Measurements from ENCODE around the gene SPTB.

Gene SPTB

DNA sequence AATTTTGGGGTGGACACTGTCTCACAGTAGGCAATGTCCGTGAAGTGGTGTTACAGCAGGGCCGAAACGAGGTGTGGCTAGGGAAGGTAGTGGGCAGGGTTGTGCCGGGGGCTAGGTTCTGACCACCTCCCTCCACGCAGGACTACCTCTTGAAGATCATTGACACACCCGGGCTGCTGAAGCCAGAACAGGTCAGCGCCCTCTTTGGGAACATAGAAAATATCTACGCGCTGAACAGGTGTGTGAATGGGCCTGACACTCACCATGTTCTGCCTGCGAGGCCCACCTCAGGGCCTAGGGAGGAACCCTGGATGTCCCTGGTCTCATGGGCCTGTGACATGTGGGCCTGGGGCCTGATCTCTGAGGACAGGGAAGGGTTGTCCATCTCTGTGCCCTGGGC lies 150.9 kb downstream of the SPTB start:
- DNase-seq (ENCODE audit: low spot score): no peak

DNA sequence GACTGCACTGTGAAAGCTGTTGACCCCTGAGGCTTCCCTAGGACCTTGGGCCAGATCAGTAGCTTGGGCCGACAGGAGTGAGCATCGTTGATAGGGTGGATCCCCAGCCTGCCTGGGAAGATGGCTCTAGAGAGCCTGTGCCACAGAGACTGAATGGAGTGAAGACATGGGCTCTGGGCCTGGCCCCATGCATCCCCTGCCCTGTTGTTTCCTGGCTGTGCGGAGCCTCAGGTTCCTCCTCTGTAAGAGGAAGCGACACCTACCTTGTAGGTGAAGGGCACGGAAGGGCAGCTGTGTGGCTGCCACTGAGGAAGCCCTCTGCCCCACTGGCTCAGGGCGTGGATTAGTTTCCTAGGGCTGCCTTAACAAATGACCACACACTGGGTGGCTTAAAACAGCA lies 151.6 kb downstream of the SPTB start:
- no peak for DNase-seq (ENCODE audit: low spot score)

DNA sequence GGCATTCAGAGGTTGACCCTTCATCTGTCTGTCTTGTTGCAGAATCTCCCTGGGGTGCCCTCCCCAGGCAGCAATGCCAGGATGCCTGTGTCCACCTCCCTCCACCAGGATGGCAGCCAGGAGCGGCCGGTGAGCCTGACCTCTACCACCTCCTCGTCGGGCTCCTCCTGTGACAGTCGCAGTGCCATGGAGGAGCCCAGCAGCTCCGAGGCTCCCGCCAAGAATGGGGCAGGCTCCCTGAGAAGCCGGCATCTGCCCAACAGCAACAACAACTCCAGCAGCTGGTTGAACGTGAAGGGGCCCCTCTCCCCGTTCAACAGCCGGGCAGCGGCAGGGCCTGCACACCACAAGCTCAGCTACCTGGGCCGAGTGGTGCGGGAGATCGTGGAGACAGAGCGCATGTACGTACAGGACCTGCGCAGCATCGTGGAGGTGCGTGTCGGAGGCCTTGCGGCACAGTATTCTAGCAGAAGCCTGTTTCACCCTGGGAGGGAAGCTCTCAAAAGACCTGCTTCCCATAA lies 152.1 kb downstream of the SPTB start:
- DNase-seq (ENCODE audit: low spot score): no peak

DNA sequence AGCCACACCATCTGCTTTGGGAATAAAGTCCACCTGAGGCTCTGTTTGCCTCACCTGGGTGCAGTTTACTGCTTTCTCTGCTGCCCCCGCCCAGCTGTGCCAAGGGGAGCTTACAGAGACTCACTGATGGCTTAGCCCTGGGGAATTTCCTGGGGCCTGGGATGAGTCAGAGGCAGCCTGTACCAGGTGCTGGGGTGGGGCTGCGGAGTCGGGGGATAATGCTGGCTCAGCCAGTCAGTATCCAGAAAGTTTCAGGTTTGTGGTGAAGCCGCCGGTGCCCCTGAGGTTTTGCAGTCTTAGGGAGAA lies 153.2 kb downstream of the SPTB start:
- DNase-seq (ENCODE audit: low spot score): no peak

DNA sequence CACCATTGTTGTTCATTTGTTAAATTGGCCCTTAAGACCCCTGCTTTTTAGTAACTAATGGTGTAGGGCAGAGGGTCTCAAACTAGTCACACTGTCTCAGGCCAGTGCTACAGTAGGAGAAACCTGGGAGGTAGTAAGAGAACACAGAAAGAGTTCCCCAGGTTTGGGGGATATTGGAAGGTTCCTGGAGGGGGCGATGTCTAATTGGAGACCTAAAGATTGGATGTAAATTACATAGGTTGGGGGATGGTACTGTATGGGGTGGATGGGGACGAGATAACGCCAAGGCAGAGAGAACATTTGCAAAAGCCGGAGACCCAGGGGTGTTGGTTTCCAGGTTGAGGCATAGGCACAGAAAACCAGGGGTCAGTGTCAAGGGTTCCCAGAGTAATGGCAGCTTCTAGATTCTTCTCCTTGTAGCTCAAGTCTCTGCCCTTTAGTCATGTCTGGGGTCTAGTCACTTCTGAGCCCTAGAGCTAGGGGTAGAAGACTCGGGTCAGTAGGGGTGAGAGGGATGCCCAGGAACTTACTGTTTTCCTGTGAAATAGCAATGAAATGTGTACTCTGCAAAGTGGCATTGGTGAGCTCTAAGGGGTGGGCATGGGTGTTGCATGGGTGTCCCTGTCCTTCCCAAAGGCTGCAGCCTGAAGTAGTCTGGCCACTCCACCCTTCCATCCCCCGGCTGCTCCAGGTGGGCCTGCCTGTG lies 153.7 kb downstream of the SPTB start:
- no peak for DNase-seq (ENCODE audit: low spot score)

DNA sequence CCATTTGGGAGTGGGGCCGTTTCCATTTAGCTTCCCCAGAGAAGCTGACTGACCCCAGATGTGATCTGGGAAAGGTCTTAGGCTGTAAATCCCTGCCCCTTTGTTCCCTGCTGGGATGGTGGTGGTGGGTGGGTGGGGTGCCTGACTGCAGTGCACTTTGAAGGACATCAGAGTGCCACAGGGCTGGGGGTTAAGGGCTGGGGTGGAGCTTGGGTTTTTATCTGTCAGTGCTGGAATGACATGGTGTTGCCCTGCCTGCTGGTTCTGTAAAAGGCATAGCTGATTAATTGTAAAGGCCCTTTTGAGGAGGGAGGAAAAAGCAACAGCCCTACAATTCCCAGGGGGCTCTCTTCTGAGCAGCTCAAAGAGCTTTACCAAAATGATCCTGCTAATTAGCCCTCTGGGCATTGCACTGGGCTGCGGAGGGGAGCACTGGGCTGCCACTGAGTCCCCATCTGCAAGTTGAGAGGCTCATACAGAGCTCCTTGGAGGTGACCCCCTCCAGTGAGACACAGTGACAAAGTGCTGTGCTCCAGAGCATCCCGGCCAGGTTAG lies 154.4 kb downstream of the SPTB start:
- DNase-seq (ENCODE audit: low spot score): no peak

DNA sequence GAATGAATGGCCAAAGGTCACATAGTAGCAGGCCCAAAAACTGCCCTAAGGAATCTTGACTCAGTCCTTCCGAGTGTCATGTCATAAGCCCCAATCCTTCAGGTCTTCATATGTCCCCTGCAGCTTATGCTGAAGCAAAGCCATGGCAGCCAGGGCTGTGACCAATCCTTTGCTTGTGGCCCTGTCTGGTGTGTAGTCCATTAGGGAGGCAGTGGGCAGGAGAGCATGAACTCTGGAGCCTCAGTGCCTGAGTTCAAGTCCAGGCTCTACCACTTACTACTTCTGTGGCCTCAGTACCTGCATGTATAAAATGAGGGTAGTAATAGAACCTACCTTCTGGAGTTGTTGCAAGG lies 155.2 kb downstream of the SPTB start:
- no peak for DNase-seq (ENCODE audit: low spot score)

DNA sequence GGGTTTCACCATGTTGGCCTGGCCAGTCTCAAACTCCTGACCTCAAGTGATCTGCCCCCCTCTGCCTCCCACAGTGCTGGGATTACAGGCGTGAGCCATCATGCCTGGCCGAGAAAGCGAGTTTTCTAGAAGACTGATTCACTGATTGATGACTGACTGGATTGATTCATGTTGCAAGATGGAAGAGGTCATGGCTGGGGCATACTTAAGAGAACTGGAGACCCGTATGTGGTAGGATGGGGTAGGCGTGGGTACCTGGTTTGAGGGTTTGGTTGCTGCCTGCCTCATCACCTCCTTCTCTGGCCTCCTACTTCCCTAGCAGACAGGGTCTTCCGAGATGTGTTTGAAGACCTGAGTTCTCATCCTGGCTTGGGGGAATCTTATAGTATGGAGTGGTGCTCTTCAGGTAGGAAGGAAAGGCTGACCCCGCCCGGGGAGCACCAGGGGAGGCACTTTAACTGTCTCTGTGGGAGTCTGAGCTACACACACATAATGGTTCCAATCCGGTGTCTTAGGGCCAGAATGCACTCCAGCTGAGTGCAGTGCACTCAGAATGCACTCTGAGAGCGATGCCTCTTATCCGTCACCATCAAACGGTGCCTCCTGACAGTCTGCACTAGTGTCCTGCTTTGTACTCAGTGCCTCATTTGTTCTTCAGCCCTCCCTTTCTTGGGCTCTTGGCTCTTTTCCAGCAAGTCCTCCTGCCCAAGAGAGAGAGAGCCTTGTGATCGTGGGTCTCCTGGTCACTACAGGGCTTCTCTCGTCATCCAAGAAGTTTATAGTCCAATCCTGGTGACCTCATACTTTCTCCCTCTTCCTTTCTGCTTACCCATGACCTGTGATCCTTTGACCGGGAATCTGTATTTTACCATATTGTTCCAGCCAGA lies 155.8 kb downstream of the SPTB start:
- no peak for DNase-seq (ENCODE audit: low spot score)

DNA sequence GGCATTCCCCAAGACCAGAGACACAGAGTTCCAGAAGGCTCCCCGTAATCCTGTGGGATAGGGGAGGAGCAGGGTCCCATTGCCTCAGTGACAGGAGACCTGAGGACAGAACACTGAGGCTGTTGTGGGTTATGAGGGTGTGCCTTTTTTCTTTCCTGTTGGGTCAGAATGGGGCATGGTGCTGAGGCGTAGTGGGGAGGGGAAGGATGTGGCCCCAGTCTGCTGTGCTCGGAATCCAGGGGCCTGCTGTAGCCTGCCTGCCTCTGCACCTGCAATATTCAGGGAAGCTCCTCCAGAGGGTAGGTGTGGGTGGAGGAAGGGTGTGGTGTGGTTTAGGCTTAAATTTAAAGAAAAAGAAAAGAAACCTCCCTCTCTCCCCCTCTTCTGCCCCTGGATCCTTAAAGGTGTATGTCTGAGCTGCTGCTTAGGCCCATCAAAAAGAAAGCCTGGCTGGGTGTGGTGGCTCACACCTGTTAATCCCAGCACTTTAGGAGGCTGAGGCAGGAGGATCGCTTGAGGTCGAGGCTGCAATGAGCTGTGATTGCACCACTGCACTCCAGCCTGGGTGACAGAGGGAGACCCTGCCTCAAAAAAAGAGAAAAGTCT lies 156.8 kb downstream of the SPTB start:
- DNase-seq (ENCODE audit: low spot score): no peak

DNA sequence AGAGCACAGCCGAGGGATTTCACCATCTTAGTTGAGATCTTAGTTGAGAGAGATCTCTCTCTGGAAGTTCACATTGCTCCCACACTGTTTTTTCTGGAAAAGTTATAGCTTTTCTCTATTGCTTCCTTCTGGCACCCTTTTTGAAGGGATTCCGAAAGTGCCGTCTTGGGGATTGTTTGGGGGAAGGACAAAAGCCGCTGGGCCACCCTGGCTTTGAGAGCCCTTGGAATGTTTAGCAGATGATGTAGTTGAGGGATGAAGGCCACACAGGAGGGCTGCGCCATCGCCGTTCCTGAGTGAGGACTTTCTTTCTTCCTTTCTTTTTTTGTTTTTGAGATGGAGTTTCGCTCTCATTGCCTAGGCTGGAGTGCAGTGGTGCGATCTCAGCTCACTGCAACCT lies 157.8 kb downstream of the SPTB start:
- DNase-seq (ENCODE audit: low spot score): no peak

DNA sequence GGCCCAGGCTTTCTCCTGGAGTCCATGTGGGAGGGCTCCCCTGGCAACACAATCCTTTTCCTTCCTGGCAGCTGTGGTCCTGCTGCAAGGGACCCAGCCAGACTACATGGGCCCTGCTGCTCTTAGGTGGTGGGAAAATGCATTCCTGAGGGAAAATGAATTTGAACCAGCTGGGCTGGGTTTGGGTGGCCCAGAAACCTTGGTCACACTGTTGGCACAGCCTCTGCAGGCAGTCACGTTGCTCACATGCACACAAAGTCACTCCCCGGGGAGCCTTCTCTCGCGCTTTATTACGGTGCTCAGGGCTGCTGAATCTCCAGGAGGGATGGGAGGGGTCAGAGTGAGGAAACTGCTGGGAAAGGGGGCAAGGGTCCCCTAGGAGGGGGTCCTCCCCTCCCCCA lies 158.3 kb downstream of the SPTB start:
- DNase-seq (ENCODE audit: low spot score): no peak

DNA sequence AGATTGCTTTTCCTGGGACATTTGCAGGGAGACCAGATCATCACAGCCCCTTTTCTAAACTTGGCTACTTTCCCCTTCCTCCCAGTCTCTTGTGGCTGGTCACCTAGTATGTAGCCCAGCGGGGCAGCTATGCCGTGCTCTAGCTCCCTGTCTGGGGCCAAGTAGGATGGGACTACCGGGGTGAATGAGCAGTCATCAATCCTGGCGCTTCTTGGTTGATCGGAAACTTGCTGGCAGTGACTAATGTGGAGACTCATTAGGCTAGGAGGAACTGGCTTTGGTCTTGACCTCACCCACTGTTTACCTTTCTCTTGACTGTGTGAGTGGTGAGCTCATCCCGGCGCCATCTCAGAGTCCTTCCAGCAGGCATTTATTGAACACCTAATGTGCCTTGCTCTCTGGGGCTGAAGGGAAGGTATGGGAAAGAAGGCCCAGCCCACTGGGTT lies 159.6 kb downstream of the SPTB start:
- peak; percentile 93 for DNase-seq (ENCODE audit: low spot score)

DNA sequence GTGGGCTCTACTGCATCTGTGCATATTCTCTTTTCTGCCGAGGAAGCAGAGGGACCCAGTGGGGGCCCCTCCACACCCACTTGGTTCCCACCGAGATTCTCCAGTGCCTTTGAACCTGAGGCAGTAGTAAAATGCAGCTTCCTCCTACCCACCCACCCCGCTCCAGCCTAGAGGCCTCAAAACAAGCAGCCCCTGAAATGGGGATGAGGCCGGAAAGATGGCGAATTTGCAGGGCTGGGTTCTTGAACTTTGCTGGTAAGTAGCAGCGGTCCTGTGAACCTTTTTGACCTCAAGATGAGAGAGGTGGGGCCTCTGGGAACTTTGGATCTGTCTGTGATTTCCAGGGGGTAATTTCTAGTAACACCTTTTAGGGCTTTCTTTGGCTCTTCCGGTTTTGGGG lies 160.1 kb downstream of the SPTB start:
- DNase-seq (ENCODE audit: low spot score): no peak

DNA sequence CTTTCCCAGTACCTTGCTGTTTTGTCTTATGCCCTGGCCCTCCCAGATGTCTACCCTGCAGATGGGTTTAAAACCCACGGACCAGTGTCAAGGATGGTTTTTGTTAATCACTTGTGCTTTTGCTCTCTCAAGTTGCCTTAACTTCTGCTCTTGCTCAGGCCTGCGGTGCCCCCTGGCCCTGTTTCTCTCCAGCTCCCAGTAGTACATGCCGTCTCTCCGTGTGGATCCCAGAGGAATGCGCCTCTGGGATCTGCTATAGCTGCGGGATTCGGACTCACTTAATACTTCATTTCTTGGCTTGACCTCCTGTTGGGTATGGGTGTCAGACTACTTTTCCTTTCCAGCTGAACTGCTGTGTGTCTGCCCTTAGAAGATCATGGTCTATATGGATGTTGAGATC lies 160.9 kb downstream of the SPTB start:
- DNase-seq (ENCODE audit: low spot score): no peak

DNA sequence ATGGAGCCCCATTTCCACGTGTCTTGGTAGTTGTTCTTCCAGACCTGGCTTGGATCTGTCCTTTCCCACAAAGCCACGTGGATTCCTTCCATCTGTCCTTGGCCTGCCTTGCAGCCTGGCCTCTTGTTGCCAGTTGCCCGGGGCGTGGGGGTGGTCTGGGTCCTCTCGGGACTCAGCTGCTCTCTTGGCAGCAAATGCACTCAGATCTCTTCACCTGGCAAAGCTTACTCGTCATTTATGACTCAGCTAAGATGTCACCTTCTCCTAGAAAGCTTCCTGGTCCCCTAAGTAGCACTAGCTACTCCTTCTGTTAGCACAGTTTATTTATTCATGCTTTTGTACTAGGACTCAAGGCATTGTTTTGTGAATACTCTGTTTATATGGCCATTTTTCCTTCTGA lies 161.8 kb downstream of the SPTB start:
- DNase-seq (ENCODE audit: low spot score): peak; percentile 6

DNA sequence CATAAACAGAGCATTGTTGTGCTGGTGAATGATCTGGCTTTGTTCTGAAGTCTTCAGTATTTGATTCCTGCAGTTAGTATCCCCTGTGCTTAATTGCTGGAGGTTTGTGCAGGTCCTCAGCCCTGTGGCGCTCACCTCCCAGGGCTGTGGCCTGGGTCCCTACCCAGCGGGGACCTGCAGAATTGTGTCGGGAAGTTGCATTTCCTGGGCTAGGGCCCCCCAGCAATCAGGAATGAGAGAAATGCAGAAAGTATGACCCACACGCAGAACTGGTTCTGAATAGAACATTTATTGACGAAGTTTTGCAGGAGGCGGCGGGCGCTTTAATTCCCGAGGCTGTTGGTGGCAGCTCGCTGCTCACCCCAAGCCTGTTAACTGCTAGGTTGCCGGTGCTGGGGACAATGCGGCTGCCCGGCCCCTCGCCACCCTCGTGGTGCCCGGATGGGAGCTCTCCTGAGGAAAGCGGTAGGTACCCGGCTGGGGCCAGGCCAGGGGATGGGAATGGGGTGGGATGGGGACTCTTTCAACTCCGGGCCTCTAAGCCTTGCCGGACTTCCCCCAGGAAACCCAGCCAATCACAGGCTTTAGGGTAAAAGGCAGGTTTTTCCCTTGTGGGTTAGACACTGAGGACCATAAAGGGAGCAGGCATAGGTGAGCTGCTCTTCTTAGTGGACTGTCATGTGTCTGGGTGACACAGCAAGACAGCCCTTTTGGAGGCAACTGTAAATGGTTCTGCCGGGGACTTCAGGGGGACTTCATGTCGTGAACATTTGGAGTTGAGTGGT lies 163.9 kb downstream of the SPTB start:
- DNase-seq (ENCODE audit: low spot score): no peak

DNA sequence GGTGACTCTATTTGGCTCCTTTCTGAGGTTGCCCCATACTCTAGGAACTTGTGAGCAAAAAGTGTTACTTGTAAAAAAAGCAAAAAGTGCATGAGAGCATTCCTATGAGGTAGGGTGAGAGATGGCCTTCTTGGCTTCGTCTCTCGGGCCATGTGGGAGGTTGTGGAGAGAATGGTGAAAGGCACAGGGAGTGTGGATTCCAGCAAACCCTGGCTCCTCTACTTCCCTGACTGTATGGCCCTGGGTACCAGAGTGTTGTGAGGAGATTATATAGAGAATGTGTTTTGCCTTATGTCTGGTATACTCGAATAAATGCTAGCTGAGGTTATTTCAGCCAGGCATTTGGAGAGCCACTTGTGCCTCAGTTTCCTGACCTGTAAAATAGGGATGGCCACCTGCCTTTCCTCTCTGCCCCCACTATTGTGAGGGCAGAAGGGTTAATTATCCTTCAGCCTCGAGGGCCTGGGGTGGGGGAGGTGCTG lies 164.5 kb downstream of the SPTB start:
- no peak for DNase-seq (ENCODE audit: low spot score)

DNA sequence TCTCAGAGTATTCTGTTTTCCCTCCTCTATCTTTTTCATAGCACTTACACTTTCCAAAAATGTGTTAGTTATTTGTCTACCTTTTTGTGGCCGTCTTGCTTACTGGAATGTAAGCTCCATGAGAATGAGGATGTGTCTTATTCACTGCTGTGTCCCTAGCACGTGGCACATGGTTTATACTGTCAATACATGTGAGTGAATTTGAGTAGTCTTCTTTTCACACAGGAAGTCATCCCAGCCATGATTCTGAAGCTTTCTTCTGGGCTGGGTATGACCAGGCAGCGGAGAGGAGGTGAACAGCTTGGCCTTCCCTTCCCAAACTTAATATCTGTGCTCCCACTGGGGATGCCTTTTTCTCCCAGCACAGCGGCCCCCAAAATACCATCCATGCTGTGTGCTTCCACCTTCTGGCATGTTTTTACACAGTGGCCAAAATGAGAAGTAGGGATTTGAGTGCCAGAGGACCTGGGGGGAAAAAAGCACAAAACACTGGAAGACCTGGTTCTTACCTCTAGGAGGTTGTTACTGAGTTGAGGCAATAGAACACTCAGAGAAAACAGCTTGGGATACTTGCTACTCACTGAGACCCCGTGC lies 165.2 kb downstream of the SPTB start:
- no peak for DNase-seq (ENCODE audit: low spot score)

DNA sequence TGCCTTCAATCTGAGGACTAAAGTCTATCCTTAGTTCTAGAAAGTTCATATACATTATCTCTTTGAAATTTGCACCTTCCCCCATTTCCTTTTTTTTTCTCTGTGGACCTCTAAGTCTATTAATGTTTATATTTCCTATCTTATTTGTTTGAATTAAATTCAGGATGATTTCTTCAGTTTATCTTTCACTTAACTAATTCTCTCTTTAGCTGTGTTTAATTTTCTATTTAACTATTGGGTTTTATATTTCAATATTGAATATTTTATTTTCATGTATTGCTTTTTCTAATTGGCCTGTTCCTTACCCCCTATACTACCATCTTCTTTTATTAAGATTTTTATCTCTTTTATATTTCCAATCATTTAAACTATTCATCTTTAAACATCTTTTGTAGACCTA lies 166.0 kb downstream of the SPTB start:
- no peak for DNase-seq (ENCODE audit: low spot score)

DNA sequence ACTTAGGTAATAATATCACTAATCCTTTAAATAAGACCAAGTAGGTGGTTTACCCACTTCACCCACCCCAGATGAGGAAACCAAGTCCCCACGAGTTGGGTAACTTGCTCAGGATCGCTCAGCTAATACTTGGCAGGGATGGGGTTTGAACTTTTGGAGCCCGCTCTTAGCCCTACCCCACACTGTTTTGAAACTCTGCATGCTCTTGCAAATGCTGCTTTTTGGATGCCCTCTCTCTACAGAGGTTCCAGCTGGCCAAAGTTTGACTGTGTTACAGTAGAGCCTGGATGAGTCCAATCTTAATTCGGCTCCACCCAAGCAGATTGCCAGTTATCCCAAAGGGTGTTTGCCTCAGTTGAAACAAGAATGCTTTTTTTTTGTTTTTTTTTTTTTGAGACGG lies 168.7 kb downstream of the SPTB start:
- DNase-seq (ENCODE audit: low spot score): no peak

DNA sequence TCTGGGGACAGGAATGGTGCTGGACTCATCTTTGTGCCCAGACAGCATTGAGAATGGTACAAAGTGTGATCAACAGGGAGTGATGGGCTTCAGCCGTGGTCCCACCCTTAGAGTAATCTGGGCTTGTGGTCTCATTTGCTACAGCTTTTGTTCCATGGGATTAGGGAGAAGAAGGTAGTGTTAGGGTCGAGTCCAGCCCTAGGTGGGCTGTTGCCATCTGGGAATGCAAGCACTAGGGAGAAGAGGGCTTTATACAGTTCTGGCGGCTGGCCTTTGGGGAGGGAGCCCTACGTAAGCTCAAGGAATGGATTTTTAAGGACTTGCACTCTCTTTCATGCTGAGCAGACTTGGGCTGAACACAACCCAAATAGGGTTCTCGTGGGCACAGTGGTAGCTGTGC lies 170.6 kb downstream of the SPTB start:
- DNase-seq (ENCODE audit: low spot score): no peak

All from RKO (cell line).